Osteocyte (in vitro differentiated cells): ENCODE measurements around the gene THSD7A. TPM values are rescaled to one million over a fixed set of nuclear protein-coding genes. Genes with fewer than 3 reads are reported as not detected.

Source experiments
- DNase-seq: peaks from one replicate; pipeline ENCODE4 v3.0.0; 2021; ENCODE audit warnings: mixed read lengths; ENCODE audit not compliant: unreplicated experiment; ENCODE audit errors: extremely low spot score
- H3K27ac Mint-ChIP-seq: one replicate; pipeline ENCODE4 v1.8.0; 2021; ENCODE audit warnings: mild to moderate bottlenecking, mixed read lengths; ENCODE audit not compliant: unreplicated experiment
- H3K27me3 Mint-ChIP-seq: one replicate; pipeline ENCODE4 v1.8.0; 2021; ENCODE audit warnings: mixed read lengths; ENCODE audit not compliant: unreplicated experiment
- H3K36me3 Mint-ChIP-seq: one replicate; pipeline ENCODE4 v1.8.0; 2021; ENCODE audit warnings: mixed read lengths; ENCODE audit not compliant: unreplicated experiment
- H3K4me1 Mint-ChIP-seq: one replicate; pipeline ENCODE4 v1.8.0; 2021; ENCODE audit warnings: mixed read lengths; ENCODE audit not compliant: unreplicated experiment
- H3K4me3 Mint-ChIP-seq: one replicate; pipeline ENCODE4 v1.8.0; 2021; ENCODE audit warnings: mild to moderate bottlenecking, moderate library complexity, mixed read lengths; ENCODE audit not compliant: unreplicated experiment
- H3K9me3 Mint-ChIP-seq: one replicate; pipeline ENCODE4 v1.8.0; 2021; ENCODE audit warnings: mixed read lengths; ENCODE audit not compliant: unreplicated experiment
- total RNA-seq: library from RNA; stranded (reverse); gene quantifications from 2 replicates; pipeline ENCODE4 v1.2.1, GENCODE V29; 2021
- TF ChIP-seq, protein P1 (sequence below): fragments of 200-600 bp; sonication (generic); IDR thresholded peaks from 2 replicates; pipeline ENCODE4 v1.5.0; 2021; ENCODE audit warnings: antibody characterized with exemption, mild to moderate bottlenecking, moderate library complexity

The THSD7A gene
- total RNA-seq, 1 donor from 2014 or later = 2.0 TPM

GRCh38 chr7:11742496-11742895, 89.5 kb downstream of the THSD7A start:
- no peaks in the 10 kb centered on the region for H3K36me3 Mint-ChIP-seq
- peaks cover 13% of the 10 kb centered on the region for H3K27me3 Mint-ChIP-seq
- H3K4me3 Mint-ChIP-seq = no peak overlapping the region
- no peaks in the 10 kb centered on the region for H3K4me1 Mint-ChIP-seq
- no peak for DNase-seq
- H3K27ac Mint-ChIP-seq = no peak overlapping the region
- no peaks in the 10 kb centered on the region for H3K9me3 Mint-ChIP-seq
- TF ChIP-seq, protein P1, sequence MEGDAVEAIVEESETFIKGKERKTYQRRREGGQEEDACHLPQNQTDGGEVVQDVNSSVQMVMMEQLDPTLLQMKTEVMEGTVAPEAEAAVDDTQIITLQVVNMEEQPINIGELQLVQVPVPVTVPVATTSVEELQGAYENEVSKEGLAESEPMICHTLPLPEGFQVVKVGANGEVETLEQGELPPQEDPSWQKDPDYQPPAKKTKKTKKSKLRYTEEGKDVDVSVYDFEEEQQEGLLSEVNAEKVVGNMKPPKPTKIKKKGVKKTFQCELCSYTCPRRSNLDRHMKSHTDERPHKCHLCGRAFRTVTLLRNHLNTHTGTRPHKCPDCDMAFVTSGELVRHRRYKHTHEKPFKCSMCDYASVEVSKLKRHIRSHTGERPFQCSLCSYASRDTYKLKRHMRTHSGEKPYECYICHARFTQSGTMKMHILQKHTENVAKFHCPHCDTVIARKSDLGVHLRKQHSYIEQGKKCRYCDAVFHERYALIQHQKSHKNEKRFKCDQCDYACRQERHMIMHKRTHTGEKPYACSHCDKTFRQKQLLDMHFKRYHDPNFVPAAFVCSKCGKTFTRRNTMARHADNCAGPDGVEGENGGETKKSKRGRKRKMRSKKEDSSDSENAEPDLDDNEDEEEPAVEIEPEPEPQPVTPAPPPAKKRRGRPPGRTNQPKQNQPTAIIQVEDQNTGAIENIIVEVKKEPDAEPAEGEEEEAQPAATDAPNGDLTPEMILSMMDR = no peak

DNA sequence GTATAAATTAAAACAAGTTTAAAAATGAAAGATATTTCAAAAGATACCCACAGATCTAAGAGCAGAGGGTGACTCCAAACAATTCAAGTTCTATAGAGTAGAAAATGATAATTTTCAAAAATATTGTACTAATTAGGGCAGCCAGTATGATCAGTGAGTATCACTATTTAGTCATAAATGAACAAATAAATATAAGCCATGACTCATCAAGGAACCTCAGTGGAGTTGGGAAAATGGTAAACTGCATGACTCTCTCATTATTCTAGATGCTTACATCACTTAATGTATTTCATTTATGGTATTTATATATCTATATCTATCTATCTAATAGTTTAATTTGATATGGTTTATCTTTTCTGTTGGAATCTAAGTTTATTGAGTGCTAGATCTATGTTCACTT, 94.3 kb downstream of the THSD7A start:
- Mint-ChIP-seq H3K27me3 (peaks cover 13% of the 10 kb centered on the region), H3K9me3 (no peaks in the 10 kb centered on the region), H3K4me1 (no peaks in the 10 kb centered on the region), H3K4me3 (no peak overlapping the region), H3K36me3 (no peaks in the 10 kb centered on the region), H3K27ac (no peak overlapping the region)
- no peak for DNase-seq
- TF ChIP-seq, protein P1 = no peak

DNA sequence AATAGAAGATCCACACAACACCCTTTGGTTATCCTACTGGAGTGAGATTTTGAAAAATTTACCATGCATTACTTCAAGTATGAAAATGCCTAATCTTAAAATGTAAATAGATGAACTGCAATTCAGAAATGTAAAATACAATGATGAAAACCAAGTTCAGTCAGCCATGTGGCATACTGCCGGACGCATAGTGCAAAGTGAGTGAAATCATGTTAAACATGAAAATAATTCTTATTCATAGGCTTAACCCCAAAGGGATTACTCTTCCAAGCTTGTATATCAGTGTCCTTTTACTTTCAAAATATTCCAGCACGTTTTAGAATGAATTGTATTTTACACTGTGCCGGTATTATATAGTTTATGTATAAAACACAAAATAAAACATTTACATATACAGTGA, 99.8 kb downstream of the THSD7A start:
- H3K4me3 Mint-ChIP-seq = no peak overlapping the region
- peaks cover 4% of the 10 kb centered on the region for H3K27me3 Mint-ChIP-seq
- H3K9me3 Mint-ChIP-seq = no peaks in the 10 kb centered on the region
- no peaks in the 10 kb centered on the region for H3K4me1 Mint-ChIP-seq
- TF ChIP-seq, protein P1 = no peak
- DNase-seq = no peak
- H3K36me3 Mint-ChIP-seq = no peaks in the 10 kb centered on the region
- H3K27ac Mint-ChIP-seq = no peak overlapping the region

- Mint-ChIP-seq H3K36me3 (no peaks in the 10 kb centered on the region), H3K4me1 (peaks cover 2% of the 10 kb centered on the region), H3K9me3 (no peaks in the 10 kb centered on the region), H3K27me3 (peaks cover 4% of the 10 kb centered on the region), H3K4me3 (no peak overlapping the region), H3K27ac (no peak overlapping the region)
- TF ChIP-seq, protein P1 = no peak
- DNase-seq = no peak
Measured at GRCh38 chr7:11730725-11731124, 101.3 kb downstream of the THSD7A start.

GRCh38 chr7:11727864-11728263, 104.1 kb downstream of the THSD7A start:
- Mint-ChIP-seq H3K36me3 (no peaks in the 10 kb centered on the region), H3K4me3 (no peak overlapping the region), H3K4me1 (peaks cover 2% of the 10 kb centered on the region), H3K9me3 (no peaks in the 10 kb centered on the region), H3K27ac (no peak overlapping the region), H3K27me3 (peaks cover 4% of the 10 kb centered on the region)
- TF ChIP-seq, protein P1 = no peak
- no peak for DNase-seq
